Measurements from ENCODE around the gene MBOAT7. TPM values are rescaled to one million over a fixed set of nuclear protein-coding genes. Genes with fewer than 3 reads are reported as not detected.
"Not testable (repeated sequence)": the region's sequence is repeated elsewhere in the genome, so short reads cannot be mapped to it uniquely, and the experiment has no call there.

MBOAT7 gene
- polyA plus RNA-seq, 1 of the 3 experiments (the other 2 are of a cell fraction) = 80.8 TPM

GRCh38 chr19:54181894-54182293, 7.5 kb downstream of the MBOAT7 start:
- H3K27me3 ChIP-seq (ENCODE audit: insufficient read depth); DNase-seq; H2AFZ ChIP-seq (ENCODE audit: low read depth); H3F3A ChIP-seq (replicated peaks; ENCODE audit: insufficient read depth); H3K4me2 ChIP-seq; H3K4me3 ChIP-seq (ENCODE audit: low read depth in 2 of 2, low read length in 1 of 2); H4K20me1 ChIP-seq (ENCODE audit: insufficient read depth); H3K27ac ChIP-seq (ENCODE audit: low read depth in 2 of 2, low read length in 1 of 2); H3K4me1 ChIP-seq (ENCODE audit: control insufficient read depth in 1 of 2, insufficient read depth in 2 of 2, low read depth in 1 of 2, low read length in 1 of 2); H3K9ac ChIP-seq; H3K9me3 ChIP-seq; H3K9me2 ChIP-seq: not testable (repeated sequence)
- Histone ChIP-seq H3K36me3 (replicated peaks in 1 of 2; ENCODE audit: control insufficient read depth in 1 of 2, insufficient read depth in 2 of 2, low read length in 1 of 2) (peaks cover 33 to 34% of the 10 kb centered on the region in 2 experiments), H3K79me2 (ENCODE audit: insufficient read depth) (peaks cover 27% of the 10 kb centered on the region)
- POLR2A ChIA-PET = interaction anchor here (0.5 kb wide), 1 partner anchor 19 kb away, joined by 4 read pairs; the partner anchor contains the start of gene RPS9
- WGBS (ENCODE audit: low lambda C conversion rate) = 89% methylated on average over 3 of the region's 3 CpGs
- CTCF ChIA-PET = interaction anchor here (3.5 kb wide), 1 partner anchor 14 kb away, joined by 12 read pairs; no protein-coding TSS in a partner anchor

- Histone ChIP-seq H3K4me1 (ENCODE audit: control insufficient read depth in 1 of 2, insufficient read depth in 2 of 2, low read depth in 1 of 2, low read length in 1 of 2) (peaks cover 0 to 9% of the 10 kb centered on the region in 2 experiments; a peak in 1 of 4 replicates), H3K27me3 (ENCODE audit: insufficient read depth) (no peaks in the 10 kb centered on the region), H3K79me2 (ENCODE audit: insufficient read depth) (peaks cover 15% of the 10 kb centered on the region), H3K36me3 (replicated peaks in 1 of 2; ENCODE audit: control insufficient read depth in 1 of 2, insufficient read depth in 2 of 2, low read length in 1 of 2) (peaks cover 28 to 33% of the 10 kb centered on the region in 2 experiments), H3K4me3 (ENCODE audit: low read depth in 2 of 2, low read length in 1 of 2) (no peak overlapping the region), H3K9ac (no peak overlapping the region), H3K27ac (ENCODE audit: low read depth in 2 of 2, low read length in 1 of 2) (no peak overlapping the region), H4K20me1 (ENCODE audit: insufficient read depth) (peaks cover 5% of the 10 kb centered on the region; the same call in 1 of the 2 replicates), H3F3A (replicated peaks; ENCODE audit: insufficient read depth) (peaks cover 3% of the 10 kb centered on the region), H3K4me2 (no peak overlapping the region), H2AFZ (ENCODE audit: low read depth) (no peak overlapping the region), H3K9me2 (no peaks in the 10 kb centered on the region), H3K9me3 (no peaks in the 10 kb centered on the region)
- no peak for DNase-seq
- 98% methylated on average over 36 of the region's 37 CpGs for WGBS (ENCODE audit: low lambda C conversion rate)
- TF ChIP-seq NFIC (IDR thresholded peaks at IDR 0.05; ENCODE audit: borderline replicate concordance) (no peak), FOXJ3 (CRISPR knock-in tag; IDR thresholded peaks at IDR 0.05) (no peak), TCF12 (IDR thresholded peaks at IDR 0.05) (no peak), MAX (IDR thresholded peaks at IDR 0.05; ENCODE audit: low read depth) (no peak), MEF2A (IDR thresholded peaks at IDR 0.05; ENCODE audit: borderline replicate concordance, low read depth) (no peak), FOSL2 (IDR thresholded peaks at IDR 0.05; ENCODE audit: borderline replicate concordance, low read depth) (no peak), YY1 (IDR thresholded peaks at IDR 0.05; ENCODE audit: low read depth) (no peak), ELF1 (IDR thresholded peaks at IDR 0.05) (no peak), FOXM1 (IDR thresholded peaks at IDR 0.05; ENCODE audit: low read depth) (no peak), RCOR1 (IDR thresholded peaks at IDR 0.05; ENCODE audit: low read length) (no peak), TEAD4 (IDR thresholded peaks at IDR 0.05; ENCODE audit: borderline replicate concordance, insufficient read depth) (no peak), RAD21 (IDR thresholded peaks at IDR 0.05; ENCODE audit: low read length) (no peak), RXRA (IDR thresholded peaks at IDR 0.05; ENCODE audit: borderline replicate concordance, low read depth) (no peak), RFX5 (IDR thresholded peaks at IDR 0.05; ENCODE audit: low read length) (no peak), MXI1 (IDR thresholded peaks at IDR 0.05; ENCODE audit: low read depth, low read length) (no peak), SIN3A (IDR thresholded peaks at IDR 0.05; ENCODE audit: borderline replicate concordance, low read depth, low read length) (no peak), EP300 (IDR thresholded peaks at IDR 0.05; ENCODE audit: borderline replicate concordance in 1 of 2, low read depth in 1 of 2, low read length in 1 of 2) (no peak)
- TF ChIP-seq, protein P1, sequence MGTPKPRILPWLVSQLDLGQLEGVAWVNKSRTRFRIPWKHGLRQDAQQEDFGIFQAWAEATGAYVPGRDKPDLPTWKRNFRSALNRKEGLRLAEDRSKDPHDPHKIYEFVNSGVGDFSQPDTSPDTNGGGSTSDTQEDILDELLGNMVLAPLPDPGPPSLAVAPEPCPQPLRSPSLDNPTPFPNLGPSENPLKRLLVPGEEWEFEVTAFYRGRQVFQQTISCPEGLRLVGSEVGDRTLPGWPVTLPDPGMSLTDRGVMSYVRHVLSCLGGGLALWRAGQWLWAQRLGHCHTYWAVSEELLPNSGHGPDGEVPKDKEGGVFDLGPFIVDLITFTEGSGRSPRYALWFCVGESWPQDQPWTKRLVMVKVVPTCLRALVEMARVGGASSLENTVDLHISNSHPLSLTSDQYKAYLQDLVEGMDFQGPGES (IDR thresholded peaks at IDR 0.05; ENCODE audit: low read depth, low read length) = no peak
- TF ChIP-seq, protein P2, sequence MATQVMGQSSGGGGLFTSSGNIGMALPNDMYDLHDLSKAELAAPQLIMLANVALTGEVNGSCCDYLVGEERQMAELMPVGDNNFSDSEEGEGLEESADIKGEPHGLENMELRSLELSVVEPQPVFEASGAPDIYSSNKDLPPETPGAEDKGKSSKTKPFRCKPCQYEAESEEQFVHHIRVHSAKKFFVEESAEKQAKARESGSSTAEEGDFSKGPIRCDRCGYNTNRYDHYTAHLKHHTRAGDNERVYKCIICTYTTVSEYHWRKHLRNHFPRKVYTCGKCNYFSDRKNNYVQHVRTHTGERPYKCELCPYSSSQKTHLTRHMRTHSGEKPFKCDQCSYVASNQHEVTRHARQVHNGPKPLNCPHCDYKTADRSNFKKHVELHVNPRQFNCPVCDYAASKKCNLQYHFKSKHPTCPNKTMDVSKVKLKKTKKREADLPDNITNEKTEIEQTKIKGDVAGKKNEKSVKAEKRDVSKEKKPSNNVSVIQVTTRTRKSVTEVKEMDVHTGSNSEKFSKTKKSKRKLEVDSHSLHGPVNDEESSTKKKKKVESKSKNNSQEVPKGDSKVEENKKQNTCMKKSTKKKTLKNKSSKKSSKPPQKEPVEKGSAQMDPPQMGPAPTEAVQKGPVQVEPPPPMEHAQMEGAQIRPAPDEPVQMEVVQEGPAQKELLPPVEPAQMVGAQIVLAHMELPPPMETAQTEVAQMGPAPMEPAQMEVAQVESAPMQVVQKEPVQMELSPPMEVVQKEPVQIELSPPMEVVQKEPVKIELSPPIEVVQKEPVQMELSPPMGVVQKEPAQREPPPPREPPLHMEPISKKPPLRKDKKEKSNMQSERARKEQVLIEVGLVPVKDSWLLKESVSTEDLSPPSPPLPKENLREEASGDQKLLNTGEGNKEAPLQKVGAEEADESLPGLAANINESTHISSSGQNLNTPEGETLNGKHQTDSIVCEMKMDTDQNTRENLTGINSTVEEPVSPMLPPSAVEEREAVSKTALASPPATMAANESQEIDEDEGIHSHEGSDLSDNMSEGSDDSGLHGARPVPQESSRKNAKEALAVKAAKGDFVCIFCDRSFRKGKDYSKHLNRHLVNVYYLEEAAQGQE (IDR thresholded peaks at IDR 0.05; ENCODE audit: low read depth, low read length) = no peak
- TF ChIP-seq, protein P3, sequence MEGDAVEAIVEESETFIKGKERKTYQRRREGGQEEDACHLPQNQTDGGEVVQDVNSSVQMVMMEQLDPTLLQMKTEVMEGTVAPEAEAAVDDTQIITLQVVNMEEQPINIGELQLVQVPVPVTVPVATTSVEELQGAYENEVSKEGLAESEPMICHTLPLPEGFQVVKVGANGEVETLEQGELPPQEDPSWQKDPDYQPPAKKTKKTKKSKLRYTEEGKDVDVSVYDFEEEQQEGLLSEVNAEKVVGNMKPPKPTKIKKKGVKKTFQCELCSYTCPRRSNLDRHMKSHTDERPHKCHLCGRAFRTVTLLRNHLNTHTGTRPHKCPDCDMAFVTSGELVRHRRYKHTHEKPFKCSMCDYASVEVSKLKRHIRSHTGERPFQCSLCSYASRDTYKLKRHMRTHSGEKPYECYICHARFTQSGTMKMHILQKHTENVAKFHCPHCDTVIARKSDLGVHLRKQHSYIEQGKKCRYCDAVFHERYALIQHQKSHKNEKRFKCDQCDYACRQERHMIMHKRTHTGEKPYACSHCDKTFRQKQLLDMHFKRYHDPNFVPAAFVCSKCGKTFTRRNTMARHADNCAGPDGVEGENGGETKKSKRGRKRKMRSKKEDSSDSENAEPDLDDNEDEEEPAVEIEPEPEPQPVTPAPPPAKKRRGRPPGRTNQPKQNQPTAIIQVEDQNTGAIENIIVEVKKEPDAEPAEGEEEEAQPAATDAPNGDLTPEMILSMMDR (IDR thresholded peaks at IDR 0.05) = no peak
- POLR2A ChIA-PET = no interaction called here
- CTCF ChIA-PET = interaction anchor here (1.6 to 3.5 kb wide), 2 partner anchors 8 to 13 kb away, joined by 4 to 12 read pairs; no protein-coding TSS in a partner anchor
Measured at GRCh38 chr19:54180691-54181091, 8.7 kb downstream of the MBOAT7 start.

Measured in SK-N-SH (cell line).